ENCODE measurements around the gene RCSD1.
"Not testable (repeated sequence)": the region's sequence is repeated elsewhere in the genome, so short reads cannot be mapped to it uniquely, and the experiment has no call there.

Gene RCSD1

GRCh38 chr1:167601442-167602383 lies 28.3 kb upstream of the RCSD1 start:
- no peak overlapping the region for H3K9ac ChIP-seq (ENCODE audit: low read length)
- H3K4me3 ChIP-seq (ENCODE audit: low read length): no peak overlapping the region

DNA sequence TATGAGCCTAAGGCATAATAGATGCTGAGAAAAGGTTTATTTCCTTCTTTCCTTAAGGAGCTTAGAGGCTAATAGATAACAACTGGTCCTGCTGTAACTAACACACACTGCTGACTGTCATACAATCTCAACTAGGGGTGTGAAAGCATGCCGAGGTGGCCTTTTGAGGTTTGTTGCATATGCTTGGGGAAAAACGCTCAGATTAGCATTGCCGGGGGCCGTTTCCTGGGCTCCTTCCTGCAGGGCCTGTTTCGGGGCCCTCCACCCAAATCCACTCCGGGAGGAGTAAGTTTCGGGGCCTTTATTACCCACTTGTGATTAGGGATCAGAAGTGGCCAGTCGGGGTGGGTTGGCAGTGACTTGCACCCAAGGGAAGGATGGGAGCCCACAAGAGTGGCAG lies 27.2 kb upstream of the RCSD1 start:
- Histone ChIP-seq H3K9me3 (ENCODE audit: control insufficient read depth, low read length) (no peaks in the 10 kb centered on the region), H3K4me3 (ENCODE audit: low read length) (no peak overlapping the region)

More at GRCh38 chr1:167601442-167602383, 28.3 kb upstream of the RCSD1 start:
- H3K36me3 ChIP-seq (ENCODE audit: control insufficient read depth, insufficient read depth, low read length): no peaks in the 10 kb centered on the region
- H3K27me3 ChIP-seq (ENCODE audit: control insufficient read depth, insufficient read depth, low read length): no peaks in the 10 kb centered on the region
- H3K4me1 ChIP-seq (ENCODE audit: control insufficient read depth, insufficient read depth, low read length): peaks cover 8% of the 10 kb centered on the region
- no peaks in the 10 kb centered on the region for H3K9me3 ChIP-seq (ENCODE audit: control insufficient read depth, low read length)

GRCh38 chr1:167605576-167605975 lies 24.5 kb upstream of the RCSD1 start:
- H3K9me3 ChIP-seq (ENCODE audit: control insufficient read depth, low read length): no peaks in the 10 kb centered on the region
- peaks cover 8% of the 10 kb centered on the region for H3K4me1 ChIP-seq (ENCODE audit: control insufficient read depth, insufficient read depth, low read length)
- H3K9ac ChIP-seq (ENCODE audit: low read length): no peak overlapping the region
- no peaks in the 10 kb centered on the region for H3K27me3 ChIP-seq (ENCODE audit: control insufficient read depth, insufficient read depth, low read length)
- no peaks in the 10 kb centered on the region for H3K36me3 ChIP-seq (ENCODE audit: control insufficient read depth, insufficient read depth, low read length)
- H3K4me3 ChIP-seq (ENCODE audit: low read length): no peak overlapping the region

More for the DNA sequence above, 27.2 kb upstream of the RCSD1 start:
- Histone ChIP-seq H3K27me3 (ENCODE audit: control insufficient read depth, insufficient read depth, low read length) (no peaks in the 10 kb centered on the region), H3K36me3 (ENCODE audit: control insufficient read depth, insufficient read depth, low read length) (no peaks in the 10 kb centered on the region), H3K4me1 (ENCODE audit: control insufficient read depth, insufficient read depth, low read length) (peaks cover 8% of the 10 kb centered on the region), H3K9ac (ENCODE audit: low read length) (no peak overlapping the region)

DNA sequence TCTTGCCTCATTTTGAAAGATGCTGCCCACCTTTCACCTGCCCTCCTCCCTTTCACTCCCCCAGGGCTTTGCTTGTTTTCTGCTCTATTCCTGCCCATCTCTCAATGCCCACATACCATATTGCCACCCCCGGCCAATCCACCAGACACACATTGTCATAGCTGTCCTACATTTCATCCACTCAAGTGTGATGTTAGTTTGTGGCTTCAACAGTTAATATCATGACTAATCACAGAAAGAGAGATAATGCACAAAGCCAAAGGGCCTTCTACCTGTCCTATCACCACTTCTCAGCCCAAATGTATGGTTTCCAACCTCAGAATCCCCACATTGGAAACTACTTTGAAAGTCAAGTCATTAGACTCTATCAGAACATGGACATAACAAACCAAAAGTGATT lies 18.0 kb upstream of the RCSD1 start:
- Histone ChIP-seq H3K27me3 (ENCODE audit: control insufficient read depth, insufficient read depth, low read length) (no peaks in the 10 kb centered on the region), H3K9me3 (ENCODE audit: control insufficient read depth, low read length) (no peaks in the 10 kb centered on the region), H3K9ac (ENCODE audit: low read length) (no peak overlapping the region), H3K4me1 (ENCODE audit: control insufficient read depth, insufficient read depth, low read length) (no peaks in the 10 kb centered on the region), H3K4me3 (ENCODE audit: low read length) (no peak overlapping the region), H3K36me3 (ENCODE audit: control insufficient read depth, insufficient read depth, low read length) (no peaks in the 10 kb centered on the region)

GRCh38 chr1:167612587-167613385 lies 17.2 kb upstream of the RCSD1 start:
- Histone ChIP-seq H3K9me3 (ENCODE audit: control insufficient read depth, low read length) (no peaks in the 10 kb centered on the region), H3K9ac (ENCODE audit: low read length) (no peak overlapping the region), H3K36me3 (ENCODE audit: control insufficient read depth, insufficient read depth, low read length) (no peaks in the 10 kb centered on the region), H3K4me1 (ENCODE audit: control insufficient read depth, insufficient read depth, low read length) (no peaks in the 10 kb centered on the region), H3K4me3 (ENCODE audit: low read length) (no peak overlapping the region), H3K27me3 (ENCODE audit: control insufficient read depth, insufficient read depth, low read length) (no peaks in the 10 kb centered on the region)

- not testable (repeated sequence) for H3K9me3 ChIP-seq (ENCODE audit: control insufficient read depth, low read length); H3K27me3 ChIP-seq (ENCODE audit: control insufficient read depth, insufficient read depth, low read length); H3K4me3 ChIP-seq (ENCODE audit: low read length); H3K36me3 ChIP-seq (ENCODE audit: control insufficient read depth, insufficient read depth, low read length); H3K4me1 ChIP-seq (ENCODE audit: control insufficient read depth, insufficient read depth, low read length); H3K9ac ChIP-seq (ENCODE audit: low read length)
These were observed 16.0 kb upstream of the RCSD1 start for GRCh38 chr1:167613984-167614383.

DNA sequence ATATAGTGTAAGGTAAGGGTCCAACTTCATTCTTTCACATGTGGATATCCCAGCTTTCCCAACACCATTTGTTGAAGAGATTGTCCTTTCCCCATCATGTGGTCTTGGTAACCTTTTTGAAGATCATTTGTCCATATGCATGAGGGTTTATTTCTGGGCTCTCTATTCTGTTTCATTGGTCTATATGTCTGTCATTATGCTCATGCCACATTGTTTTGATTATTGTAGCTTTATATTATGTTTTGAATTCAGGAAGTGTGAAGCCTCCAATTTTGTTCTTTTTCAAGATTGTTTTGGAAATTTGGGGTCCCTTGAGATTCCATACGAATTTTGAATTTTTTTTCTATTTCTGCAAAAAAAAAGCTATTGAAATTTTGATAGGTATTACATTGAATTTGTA lies 15.2 kb upstream of the RCSD1 start:
- Histone ChIP-seq H3K9ac (ENCODE audit: low read length) (no peak overlapping the region), H3K9me3 (ENCODE audit: control insufficient read depth, low read length) (no peaks in the 10 kb centered on the region), H3K27me3 (ENCODE audit: control insufficient read depth, insufficient read depth, low read length) (no peaks in the 10 kb centered on the region), H3K4me3 (ENCODE audit: low read length) (no peak overlapping the region), H3K36me3 (ENCODE audit: control insufficient read depth, insufficient read depth, low read length) (no peaks in the 10 kb centered on the region), H3K4me1 (ENCODE audit: control insufficient read depth, insufficient read depth, low read length) (no peaks in the 10 kb centered on the region)

DNA sequence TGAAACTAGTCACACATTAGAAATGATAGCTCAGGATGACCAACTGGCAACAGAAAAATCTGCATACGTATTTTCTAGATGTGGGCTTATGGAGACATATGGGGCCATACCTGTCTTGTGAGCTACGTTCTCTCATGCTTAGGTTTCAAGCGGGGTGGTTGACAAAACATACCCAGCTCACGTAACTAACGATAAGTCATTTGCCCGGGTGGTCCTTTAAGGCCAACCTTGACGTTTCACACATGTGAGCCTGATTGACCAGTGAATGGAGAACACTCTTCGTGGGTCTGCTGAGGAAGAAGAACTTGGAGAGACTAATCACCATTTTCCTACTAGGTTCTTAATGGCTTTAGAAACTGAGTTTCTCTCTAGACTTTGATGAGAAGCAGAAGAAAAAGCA lies 13.5 kb upstream of the RCSD1 start:
- no peaks in the 10 kb centered on the region for H3K36me3 ChIP-seq (ENCODE audit: control insufficient read depth, insufficient read depth, low read length)
- no peaks in the 10 kb centered on the region for H3K9me3 ChIP-seq (ENCODE audit: control insufficient read depth, low read length)
- H3K27me3 ChIP-seq (ENCODE audit: control insufficient read depth, insufficient read depth, low read length): no peaks in the 10 kb centered on the region
- no peak overlapping the region for H3K9ac ChIP-seq (ENCODE audit: low read length)
- no peaks in the 10 kb centered on the region for H3K4me1 ChIP-seq (ENCODE audit: control insufficient read depth, insufficient read depth, low read length)
- no peak overlapping the region for H3K4me3 ChIP-seq (ENCODE audit: low read length)

DNA sequence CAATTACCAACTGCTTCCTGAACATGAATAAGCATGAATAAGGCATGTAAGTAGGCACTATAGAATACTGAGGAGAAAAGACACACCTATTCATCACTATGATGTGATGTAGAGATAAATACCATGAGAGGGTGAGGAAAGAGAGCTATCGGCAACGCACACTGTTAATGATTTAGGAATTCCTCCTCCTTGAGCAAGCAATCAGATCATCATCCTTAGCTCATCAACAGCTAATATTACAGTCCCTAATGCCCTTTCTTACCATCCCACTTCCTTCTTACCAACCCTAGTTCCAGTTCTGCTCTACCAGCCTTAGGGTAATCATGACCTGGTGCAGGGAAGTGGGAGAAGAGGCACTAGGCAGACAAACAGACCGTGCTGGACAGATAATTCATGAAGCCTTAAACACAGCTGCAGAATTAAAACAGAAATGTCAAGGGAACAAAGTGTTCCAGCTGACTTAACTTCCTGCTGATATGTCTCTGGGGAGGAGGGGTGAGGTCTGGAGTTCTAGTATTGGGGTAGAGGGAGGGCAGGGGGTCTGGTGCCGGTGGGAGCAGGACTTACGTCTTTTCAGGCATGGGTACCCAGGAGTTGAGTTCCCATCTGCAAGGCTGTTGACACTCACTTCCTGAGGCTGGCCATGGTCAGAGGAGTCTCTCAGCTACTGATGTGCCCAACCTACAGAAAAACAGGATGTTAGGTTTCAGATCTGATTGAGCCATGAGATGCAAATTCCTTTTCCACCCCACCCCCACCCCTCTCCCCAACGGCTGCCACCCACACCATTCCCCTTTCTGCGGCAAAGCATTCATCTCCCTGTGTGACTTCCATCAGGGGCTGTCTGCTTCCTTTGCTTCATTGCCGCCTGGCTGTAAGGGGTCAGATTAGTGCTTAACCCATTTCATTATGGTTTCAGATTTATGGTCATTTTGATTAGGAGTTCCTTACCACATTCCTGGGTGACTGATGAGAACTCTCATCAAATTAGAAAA lies 12.6 kb upstream of the RCSD1 start:
- H3K36me3 ChIP-seq (ENCODE audit: control insufficient read depth, insufficient read depth, low read length): no peaks in the 10 kb centered on the region
- H3K9ac ChIP-seq (ENCODE audit: low read length): no peak overlapping the region
- no peaks in the 10 kb centered on the region for H3K27me3 ChIP-seq (ENCODE audit: control insufficient read depth, insufficient read depth, low read length)
- H3K9me3 ChIP-seq (ENCODE audit: control insufficient read depth, low read length): no peaks in the 10 kb centered on the region
- H3K4me1 ChIP-seq (ENCODE audit: control insufficient read depth, insufficient read depth, low read length): no peaks in the 10 kb centered on the region
- H3K4me3 ChIP-seq (ENCODE audit: low read length): no peak overlapping the region

DNA sequence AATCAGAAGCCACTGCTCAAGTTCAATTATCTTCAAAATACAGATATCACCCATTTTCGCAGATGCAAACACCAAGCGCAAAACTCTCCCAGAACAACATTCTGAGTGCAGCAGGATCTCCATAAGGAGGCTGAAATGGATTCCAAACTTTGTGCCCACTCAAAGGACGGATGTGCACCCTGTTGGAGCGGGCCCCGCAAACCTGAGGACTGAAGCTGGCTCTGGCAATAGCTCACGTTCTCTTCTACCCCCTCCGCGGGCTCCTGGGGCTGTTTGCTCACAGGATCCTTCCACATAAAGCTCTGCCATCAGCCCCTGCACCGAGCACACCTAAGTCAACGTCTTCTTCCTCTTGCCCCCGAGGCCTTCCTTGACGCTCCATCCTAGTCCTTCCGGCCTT lies 11.7 kb upstream of the RCSD1 start:
- Histone ChIP-seq H3K9ac (ENCODE audit: low read length) (no peak overlapping the region), H3K36me3 (ENCODE audit: control insufficient read depth, insufficient read depth, low read length) (no peaks in the 10 kb centered on the region), H3K4me3 (ENCODE audit: low read length) (no peak overlapping the region), H3K9me3 (ENCODE audit: control insufficient read depth, low read length) (no peaks in the 10 kb centered on the region), H3K27me3 (ENCODE audit: control insufficient read depth, insufficient read depth, low read length) (no peaks in the 10 kb centered on the region), H3K4me1 (ENCODE audit: control insufficient read depth, insufficient read depth, low read length) (no peaks in the 10 kb centered on the region)

DNA sequence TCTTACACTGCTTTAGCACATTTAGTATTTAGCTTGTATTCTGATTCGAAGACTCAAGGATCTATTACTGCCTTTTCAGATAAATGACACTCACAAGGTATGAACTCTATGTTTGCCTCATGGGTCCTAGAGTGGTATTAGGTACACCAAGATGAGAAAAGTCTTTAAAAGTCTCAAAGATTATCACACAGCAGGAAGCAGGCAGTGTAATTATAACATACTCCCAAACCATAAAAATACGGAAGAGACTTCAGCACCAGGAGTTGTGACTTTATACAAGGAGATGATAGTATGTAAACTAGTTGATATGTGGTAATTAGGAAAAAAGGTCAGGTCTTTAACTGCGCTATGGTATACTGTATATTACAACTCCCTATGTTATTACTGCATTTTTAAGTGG lies 11.2 kb upstream of the RCSD1 start:
- H3K9ac ChIP-seq (ENCODE audit: low read length): no peak overlapping the region
- H3K9me3 ChIP-seq (ENCODE audit: control insufficient read depth, low read length): no peaks in the 10 kb centered on the region
- no peaks in the 10 kb centered on the region for H3K36me3 ChIP-seq (ENCODE audit: control insufficient read depth, insufficient read depth, low read length)
- H3K4me3 ChIP-seq (ENCODE audit: low read length): no peak overlapping the region
- no peaks in the 10 kb centered on the region for H3K27me3 ChIP-seq (ENCODE audit: control insufficient read depth, insufficient read depth, low read length)
- no peaks in the 10 kb centered on the region for H3K4me1 ChIP-seq (ENCODE audit: control insufficient read depth, insufficient read depth, low read length)

Data from mucosa of stomach (tissue), 1 donor.